GM12873 (cell line): ENCODE results near the gene NR1I3.

Source experiments
- TF ChIP-seq, protein P1 (sequence below): IDR thresholded peaks from 2 replicates; pipeline ENCODE4 v1.5.1; 2012; ENCODE audit warnings: low read depth, mild to moderate bottlenecking, moderate library complexity, low read length, control low read depth; ENCODE audit not compliant: insufficient read depth; ENCODE audit errors: missing control alignments

Gene NR1I3

DNA sequence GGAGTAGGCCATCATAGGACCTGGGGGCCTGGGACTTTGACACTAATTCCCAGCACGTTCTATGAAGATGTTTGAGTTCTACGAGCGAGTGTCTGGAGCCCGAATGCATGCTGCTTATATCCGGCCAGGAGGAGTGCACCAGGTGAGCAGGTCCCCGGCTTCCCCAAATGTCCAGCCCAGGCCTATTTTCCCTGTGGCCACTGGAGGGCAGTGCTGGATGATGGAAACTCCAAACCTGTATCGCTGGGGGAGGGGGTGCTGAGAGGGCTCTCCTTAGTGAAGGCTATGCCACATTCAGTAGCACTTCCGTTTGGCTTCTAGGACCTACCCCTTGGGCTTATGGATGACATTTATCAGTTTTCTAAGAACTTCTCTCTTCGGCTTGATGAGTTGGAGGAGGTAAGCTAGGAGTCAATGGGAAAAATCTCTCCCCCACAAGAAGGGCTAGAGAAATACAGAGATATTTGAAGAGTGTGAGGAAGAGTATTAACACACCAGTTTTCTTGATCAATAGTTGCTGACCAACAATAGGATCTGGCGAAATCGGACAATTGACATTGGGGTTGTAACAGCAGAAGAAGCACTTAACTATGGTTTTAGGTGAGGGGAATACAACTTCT is 28.1 kb downstream of the NR1I3 start:
- TF ChIP-seq, protein P1, sequence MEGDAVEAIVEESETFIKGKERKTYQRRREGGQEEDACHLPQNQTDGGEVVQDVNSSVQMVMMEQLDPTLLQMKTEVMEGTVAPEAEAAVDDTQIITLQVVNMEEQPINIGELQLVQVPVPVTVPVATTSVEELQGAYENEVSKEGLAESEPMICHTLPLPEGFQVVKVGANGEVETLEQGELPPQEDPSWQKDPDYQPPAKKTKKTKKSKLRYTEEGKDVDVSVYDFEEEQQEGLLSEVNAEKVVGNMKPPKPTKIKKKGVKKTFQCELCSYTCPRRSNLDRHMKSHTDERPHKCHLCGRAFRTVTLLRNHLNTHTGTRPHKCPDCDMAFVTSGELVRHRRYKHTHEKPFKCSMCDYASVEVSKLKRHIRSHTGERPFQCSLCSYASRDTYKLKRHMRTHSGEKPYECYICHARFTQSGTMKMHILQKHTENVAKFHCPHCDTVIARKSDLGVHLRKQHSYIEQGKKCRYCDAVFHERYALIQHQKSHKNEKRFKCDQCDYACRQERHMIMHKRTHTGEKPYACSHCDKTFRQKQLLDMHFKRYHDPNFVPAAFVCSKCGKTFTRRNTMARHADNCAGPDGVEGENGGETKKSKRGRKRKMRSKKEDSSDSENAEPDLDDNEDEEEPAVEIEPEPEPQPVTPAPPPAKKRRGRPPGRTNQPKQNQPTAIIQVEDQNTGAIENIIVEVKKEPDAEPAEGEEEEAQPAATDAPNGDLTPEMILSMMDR: peak; percentile 92

DNA sequence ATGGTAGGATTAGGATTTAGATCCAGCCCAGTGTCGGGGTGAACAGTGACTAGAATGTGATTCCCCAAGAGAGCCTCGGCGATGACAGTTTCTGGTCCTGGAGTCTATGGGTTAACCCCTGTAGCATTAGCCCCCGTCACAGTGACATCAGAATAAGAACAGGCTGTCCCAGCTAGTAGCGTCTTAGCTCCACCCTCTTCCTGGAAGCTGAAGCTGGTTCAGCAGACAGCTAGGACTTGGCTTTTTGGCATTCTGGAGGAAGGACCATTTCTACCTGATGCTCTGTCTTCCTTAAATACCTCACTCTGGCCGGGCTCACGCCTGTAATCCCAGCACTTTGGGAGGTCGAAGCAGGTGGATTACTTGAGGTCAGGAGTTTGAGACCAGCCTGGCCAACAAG is 30.8 kb downstream of the NR1I3 start:
- TF ChIP-seq, protein P1: no peak

DNA sequence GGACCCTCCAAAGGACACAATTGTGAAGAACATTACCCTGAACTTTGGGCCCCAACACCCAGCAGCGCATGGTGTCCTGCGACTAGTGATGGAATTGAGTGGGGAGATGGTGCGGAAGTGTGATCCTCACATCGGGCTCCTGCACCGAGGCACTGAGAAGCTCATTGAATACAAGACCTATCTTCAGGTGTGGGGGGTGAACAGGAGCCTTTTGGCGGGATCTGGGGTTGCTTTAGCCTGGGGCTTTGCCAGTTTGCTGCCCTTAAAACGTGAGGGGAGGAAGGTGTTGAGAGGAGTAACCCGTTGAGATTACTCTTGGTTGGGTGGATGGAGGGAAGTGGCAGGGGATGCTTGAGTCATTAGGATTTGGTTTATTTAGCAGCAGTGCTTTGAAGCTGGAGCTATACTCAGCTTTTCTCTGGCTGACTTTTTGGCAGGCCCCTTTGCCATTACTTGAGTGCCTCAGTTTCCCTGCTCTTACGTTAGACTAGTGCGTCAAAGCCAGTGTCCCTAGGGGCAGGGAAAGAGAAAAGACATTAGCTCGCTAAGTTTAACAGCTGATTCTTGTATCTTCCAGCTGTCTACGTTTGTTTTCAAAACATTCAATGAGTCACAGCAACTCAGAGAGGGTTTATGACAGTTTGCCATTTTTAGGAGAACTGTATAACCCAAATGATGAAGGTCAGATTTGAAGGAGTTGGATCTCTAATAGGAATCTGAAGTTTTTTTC is 31.4 kb downstream of the NR1I3 start:
- TF ChIP-seq, protein P1: no peak

DNA sequence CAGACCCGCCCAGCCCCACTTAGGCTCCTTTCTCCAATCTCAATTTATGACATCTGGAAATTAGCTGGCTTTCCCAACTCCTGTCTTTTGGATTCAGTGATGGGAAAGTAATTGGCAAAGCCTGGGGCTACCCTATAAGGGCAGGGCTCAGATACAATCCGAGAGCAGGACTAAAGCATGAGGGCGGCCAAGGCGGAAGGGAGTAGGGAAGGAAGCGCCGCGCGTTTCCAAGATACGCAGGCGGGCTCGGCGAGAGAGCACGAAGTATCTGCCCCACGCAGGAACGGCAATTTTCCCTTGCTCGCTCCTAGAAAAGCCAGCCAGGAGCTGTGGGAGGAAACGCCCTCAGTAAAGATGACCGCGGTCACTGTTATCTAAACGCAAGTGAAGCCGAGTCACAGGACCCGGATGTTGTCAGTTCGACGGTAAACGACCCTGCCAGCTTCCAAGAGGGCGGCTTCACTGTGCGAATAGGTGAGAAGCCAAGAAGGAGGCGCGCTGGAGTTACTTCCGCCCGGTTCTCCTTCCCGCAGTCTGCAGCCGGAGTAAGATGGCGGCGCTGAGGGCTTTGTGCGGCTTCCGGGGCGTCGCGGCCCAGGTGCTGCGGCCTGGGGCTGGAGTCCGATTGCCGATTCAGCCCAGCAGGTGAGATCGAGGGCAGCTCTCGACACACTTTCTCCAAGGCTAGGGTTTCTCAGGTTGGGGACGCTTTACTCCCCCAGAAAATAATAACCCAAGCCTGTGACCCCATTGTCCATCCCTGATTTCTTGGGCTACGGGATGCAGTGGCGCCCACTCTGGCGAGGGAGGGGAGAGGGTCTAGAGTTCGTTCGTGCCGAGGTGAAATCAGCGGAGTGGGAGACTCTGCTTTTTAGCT is 35.9 kb downstream of the NR1I3 start, which contains the start of gene NDUFS2:
TSS of gene NDUFS2 (plus strand) at position 532 of the 877 bp plus-strand sequence. CDS start at position 551, 19 bp downstream.
- TF ChIP-seq, protein P1: peak; percentile 27

DNA sequence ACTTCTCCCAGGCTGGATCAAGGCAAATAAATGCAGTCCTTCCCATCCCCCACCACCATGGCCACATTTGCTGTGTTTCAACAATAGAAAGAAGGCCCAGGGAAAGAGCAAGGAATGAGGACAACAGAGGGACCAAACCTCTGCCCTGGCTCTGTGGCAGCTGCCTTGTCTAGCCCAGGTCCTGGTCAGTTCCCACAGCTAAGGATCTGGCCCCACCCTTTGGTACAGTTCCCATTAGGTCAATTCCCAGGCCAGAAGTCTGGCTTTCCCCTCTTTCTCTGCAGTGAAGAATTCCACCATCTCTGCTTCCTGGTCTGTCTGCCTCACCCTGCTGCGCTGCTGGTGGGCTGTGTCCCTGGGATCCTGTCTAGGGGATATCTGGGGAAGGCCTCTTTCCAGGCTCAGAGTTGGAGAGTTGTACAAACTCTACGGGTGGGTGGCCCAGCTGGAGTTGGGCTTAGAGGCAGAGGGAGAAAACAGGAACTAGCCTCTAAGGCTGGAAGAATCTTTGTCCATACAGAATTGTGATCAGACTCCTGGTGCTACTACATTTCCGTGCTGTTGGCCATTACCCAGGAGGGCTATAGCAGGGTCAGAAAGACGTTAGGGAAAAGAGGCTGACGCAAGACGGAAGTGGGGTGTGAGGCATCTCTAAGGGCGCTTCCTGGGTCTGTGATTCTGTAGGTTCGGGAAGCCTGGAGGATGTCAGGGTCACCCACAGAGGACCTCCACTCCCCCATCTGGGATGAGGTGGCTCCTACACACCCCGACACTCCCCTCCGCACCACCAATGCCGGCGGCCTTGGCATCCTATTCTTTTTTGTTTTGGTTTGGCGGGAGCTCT is 36.8 kb downstream of the NR1I3 start:
- TF ChIP-seq, protein P1: no peak

DNA sequence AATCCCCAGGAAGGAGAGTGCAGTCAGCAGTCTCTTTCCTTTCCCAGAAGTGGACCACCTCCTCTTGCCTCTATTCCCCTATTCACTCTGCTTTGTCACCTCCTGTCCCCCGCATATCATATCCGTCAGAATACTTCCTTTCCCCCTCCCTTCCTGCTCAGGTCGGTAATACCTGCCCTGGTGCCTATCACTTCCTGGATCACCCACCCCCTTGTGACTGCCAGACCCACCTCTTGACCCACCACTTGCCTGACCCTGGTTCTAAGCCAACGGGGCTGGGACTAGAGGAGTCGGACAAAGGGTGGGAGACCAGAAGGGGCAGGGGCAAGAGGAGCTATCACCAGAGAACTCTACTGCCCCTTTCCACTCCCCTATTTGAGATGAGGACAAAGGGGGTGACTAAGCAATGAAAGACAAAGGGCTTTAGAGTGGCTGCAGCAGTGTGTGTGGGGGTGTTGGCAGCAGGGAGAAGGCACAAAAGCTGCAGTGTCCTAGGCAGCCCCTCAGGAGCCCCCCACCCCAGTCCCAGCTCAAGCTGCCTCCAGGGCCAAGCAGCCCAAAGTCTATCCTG is 37.5 kb downstream of the NR1I3 start:
- TF ChIP-seq, protein P1: no peak
